ENCODE results near the gene BBS4. TPM values are rescaled to one million over a fixed set of nuclear protein-coding genes. Genes with fewer than 3 reads are reported as not detected.

The BBS4 gene
- total RNA-seq, 1 experiment from 2014 or later: 18.9 TPM

DNA sequence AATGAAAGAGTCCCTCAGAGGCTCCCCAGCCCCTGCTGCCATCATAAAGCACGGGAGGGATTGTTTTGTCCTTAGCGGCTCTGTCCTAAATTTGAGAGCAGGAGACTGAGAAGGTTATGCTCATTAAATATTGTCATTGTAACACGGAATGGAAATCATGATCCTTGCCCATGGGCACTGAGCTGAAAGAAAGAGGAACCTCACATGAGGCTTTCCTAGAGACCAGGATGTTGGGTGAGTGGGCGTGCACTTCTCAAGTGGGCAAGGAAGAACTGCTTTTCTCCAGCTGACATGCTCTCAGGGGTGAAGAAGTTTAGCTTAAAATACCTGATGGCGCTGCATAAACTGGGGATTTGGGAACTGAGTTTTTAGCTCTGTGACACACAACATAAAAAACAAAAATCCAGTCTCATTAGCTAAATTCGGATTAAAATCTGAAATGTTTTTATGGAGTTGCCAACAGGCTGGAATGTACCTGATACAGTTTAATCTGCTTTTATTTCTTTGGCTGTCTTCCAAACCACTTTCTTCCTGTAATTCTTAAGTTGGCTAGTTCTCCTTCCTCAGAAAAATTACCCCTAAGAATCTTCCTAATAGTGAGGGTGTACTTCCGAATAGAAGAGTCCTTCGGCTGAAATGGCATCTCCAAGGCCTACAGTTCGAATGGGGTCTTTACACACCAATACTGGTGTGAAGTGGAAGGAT is 65.9 kb downstream of the BBS4 start:
- no peak overlapping the region for H3K27ac Mint-ChIP-seq (ENCODE audit: low read depth, unreplicated experiment)
- H3K27me3 Mint-ChIP-seq (ENCODE audit: insufficient read depth, unreplicated experiment): no peaks in the 10 kb centered on the region
- BruUV-seq (replicated peaks): TSS peak; percentile 34
- no peaks in the 10 kb centered on the region for H3K9me3 Mint-ChIP-seq (ENCODE audit: unreplicated experiment)
- peaks cover 66% of the 10 kb centered on the region for H3K36me3 Mint-ChIP-seq (ENCODE audit: insufficient read depth, unreplicated experiment)
- H3K4me1 Mint-ChIP-seq (ENCODE audit: insufficient read depth, unreplicated experiment): no peaks in the 10 kb centered on the region
- CTCF ChIA-PET: interaction anchor here (0.8 to 1.6 kb wide), 2 partner anchors 10 to 30 kb away, joined by 3 to 6 read pairs; no protein-coding TSS in a partner anchor
- no peak overlapping the region for H3K4me3 Mint-ChIP-seq (ENCODE audit: unreplicated experiment)
- POLR2A ChIA-PET: interaction anchor here (0.6 to 1.1 kb wide), 5 partner anchors 10 to 401 kb away, joined by 3 to 4 read pairs (median 3); no protein-coding TSS in a partner anchor
- TF ChIP-seq, protein P1, sequence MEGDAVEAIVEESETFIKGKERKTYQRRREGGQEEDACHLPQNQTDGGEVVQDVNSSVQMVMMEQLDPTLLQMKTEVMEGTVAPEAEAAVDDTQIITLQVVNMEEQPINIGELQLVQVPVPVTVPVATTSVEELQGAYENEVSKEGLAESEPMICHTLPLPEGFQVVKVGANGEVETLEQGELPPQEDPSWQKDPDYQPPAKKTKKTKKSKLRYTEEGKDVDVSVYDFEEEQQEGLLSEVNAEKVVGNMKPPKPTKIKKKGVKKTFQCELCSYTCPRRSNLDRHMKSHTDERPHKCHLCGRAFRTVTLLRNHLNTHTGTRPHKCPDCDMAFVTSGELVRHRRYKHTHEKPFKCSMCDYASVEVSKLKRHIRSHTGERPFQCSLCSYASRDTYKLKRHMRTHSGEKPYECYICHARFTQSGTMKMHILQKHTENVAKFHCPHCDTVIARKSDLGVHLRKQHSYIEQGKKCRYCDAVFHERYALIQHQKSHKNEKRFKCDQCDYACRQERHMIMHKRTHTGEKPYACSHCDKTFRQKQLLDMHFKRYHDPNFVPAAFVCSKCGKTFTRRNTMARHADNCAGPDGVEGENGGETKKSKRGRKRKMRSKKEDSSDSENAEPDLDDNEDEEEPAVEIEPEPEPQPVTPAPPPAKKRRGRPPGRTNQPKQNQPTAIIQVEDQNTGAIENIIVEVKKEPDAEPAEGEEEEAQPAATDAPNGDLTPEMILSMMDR (IDR thresholded peaks at IDR 0.05; ENCODE audit: unreplicated experiment): no peak
- intact Hi-C loops (cut with micrococcal nuclease): no loop called here
- no peak for DNase-seq (ENCODE audit: unreplicated experiment)

DNA sequence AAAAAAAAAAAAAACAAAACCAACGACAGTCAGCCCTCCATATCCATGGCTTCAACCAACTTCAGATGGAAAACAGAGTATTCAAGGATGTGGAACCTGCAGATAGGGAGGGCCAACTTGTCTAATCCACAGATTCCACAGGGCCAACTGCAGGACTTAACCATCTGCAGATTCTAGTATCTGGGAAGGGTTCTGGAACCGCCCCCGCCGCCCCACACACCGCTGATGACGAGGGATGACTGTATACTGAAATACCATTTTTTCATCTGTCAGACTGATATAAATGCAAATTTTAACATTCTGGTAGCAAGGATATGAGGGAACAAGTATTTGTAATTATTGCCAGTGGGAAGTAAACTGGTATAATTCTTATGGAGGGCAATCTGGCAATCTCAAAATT is 68.1 kb downstream of the BBS4 start:
- BruUV-seq (replicated peaks): no TSS peak
- H3K9me3 Mint-ChIP-seq (ENCODE audit: unreplicated experiment): no peaks in the 10 kb centered on the region
- no peak overlapping the region for H3K27ac Mint-ChIP-seq (ENCODE audit: low read depth, unreplicated experiment)
- H3K4me1 Mint-ChIP-seq (ENCODE audit: insufficient read depth, unreplicated experiment): no peaks in the 10 kb centered on the region
- no peak for DNase-seq (ENCODE audit: unreplicated experiment)
- intact Hi-C loops (cut with micrococcal nuclease): no loop called here
- CTCF ChIA-PET: no interaction called here
- TF ChIP-seq, protein P1 (IDR thresholded peaks at IDR 0.05; ENCODE audit: unreplicated experiment): no peak
- H3K27me3 Mint-ChIP-seq (ENCODE audit: insufficient read depth, unreplicated experiment): no peaks in the 10 kb centered on the region
- peaks cover 74% of the 10 kb centered on the region for H3K36me3 Mint-ChIP-seq (ENCODE audit: insufficient read depth, unreplicated experiment)
- POLR2A ChIA-PET: interaction anchor here (1.2 kb wide), 1 partner anchor 272 kb away, joined by 3 read pairs; no protein-coding TSS in a partner anchor
- no peak overlapping the region for H3K4me3 Mint-ChIP-seq (ENCODE audit: unreplicated experiment)

DNA sequence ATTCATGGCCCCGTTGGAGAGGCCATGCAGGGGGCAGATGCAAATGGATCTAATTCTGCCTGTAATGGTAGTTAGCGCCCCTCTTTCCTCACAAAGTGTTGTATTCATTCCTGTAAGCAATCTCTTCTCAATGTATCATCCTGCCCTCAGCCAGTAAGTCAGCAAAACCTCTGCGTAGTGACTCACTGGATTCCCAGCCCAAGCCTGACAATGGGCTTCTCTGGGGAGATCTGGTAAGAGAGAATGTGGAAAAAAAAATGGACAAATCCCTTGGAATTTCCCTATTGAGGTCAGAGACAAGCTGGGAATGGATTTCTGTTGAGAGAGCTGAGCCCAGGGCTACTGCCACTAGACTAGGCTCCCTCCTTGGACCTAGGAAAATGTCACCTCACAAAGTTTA is 72.2 kb downstream of the BBS4 start:
- Mint-ChIP-seq H3K27ac (ENCODE audit: low read depth, unreplicated experiment) (no peak overlapping the region), H3K36me3 (ENCODE audit: insufficient read depth, unreplicated experiment) (peaks cover 87% of the 10 kb centered on the region), H3K4me1 (ENCODE audit: insufficient read depth, unreplicated experiment) (no peaks in the 10 kb centered on the region), H3K9me3 (ENCODE audit: unreplicated experiment) (no peaks in the 10 kb centered on the region), H3K4me3 (ENCODE audit: unreplicated experiment) (no peak overlapping the region), H3K27me3 (ENCODE audit: insufficient read depth, unreplicated experiment) (no peaks in the 10 kb centered on the region)
- intact Hi-C loops (cut with micrococcal nuclease): no loop called here
- ChIA-PET CTCF (interaction anchor here (0.6 to 1.2 kb wide), 2 partner anchors 23 to 33 kb away, joined by 3 read pairs; no protein-coding TSS in a partner anchor), POLR2A (interaction anchor here (0.7 to 1.1 kb wide), 2 partner anchors 25 to 31 kb away, joined by 3 read pairs; no protein-coding TSS in a partner anchor)
- no TSS peak for BruUV-seq (replicated peaks)
- TF ChIP-seq, protein P1 (IDR thresholded peaks at IDR 0.05; ENCODE audit: unreplicated experiment): no peak
- peak; percentile 2 for DNase-seq (ENCODE audit: unreplicated experiment)

DNA sequence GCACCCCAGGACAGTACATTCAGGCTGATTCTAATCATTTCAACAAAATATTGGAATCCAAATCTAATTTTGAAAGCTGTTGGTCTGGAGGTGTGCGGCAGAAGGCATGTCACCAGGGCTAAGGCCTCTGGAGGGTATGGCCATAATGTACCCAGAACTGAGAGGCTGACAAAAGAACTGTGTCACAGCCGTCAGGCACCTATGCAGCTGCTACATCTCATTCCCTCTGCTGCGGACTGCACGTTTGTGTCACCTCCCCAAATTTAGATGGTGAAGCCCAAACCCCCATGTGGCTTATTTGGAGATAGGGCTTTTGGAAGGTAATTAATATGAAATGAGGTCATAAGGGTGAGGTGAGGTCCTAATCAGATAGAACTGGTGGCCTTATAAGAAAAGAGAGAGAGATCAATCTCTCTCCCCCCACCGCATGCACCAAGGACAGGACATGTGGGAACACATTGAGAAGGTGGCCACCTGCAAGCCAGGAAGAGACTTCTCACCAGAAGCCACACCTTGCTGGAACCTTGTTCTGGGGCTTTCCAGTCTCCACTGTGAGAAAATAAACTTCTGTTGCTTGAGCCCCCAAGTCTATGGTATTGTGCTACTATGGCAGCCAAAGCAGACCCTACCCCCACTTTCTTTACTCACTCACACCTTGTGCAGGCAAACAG is 74.7 kb downstream of the BBS4 start:
- Mint-ChIP-seq H3K9me3 (ENCODE audit: unreplicated experiment) (no peaks in the 10 kb centered on the region), H3K27ac (ENCODE audit: low read depth, unreplicated experiment) (no peak overlapping the region), H3K36me3 (ENCODE audit: insufficient read depth, unreplicated experiment) (peaks cover 83% of the 10 kb centered on the region), H3K4me1 (ENCODE audit: insufficient read depth, unreplicated experiment) (no peaks in the 10 kb centered on the region), H3K27me3 (ENCODE audit: insufficient read depth, unreplicated experiment) (no peaks in the 10 kb centered on the region), H3K4me3 (ENCODE audit: unreplicated experiment) (no peak overlapping the region)
- DNase-seq (ENCODE audit: unreplicated experiment): no peak
- BruUV-seq (replicated peaks): no TSS peak
- POLR2A ChIA-PET: no interaction called here
- intact Hi-C loops (cut with micrococcal nuclease): no loop called here
- CTCF ChIA-PET: no interaction called here
- TF ChIP-seq, protein P1 (IDR thresholded peaks at IDR 0.05; ENCODE audit: unreplicated experiment): no peak

Measured in MCF 10A (cell line).